IMR-90 (cell line): ENCODE measurements around the gene MAN1A2. TPM values are rescaled to one million over a fixed set of nuclear protein-coding genes. Genes with fewer than 3 reads are reported as not detected.

Experiments used
- ATAC-seq: fragments of 200-7000 bp; cut with Tn5 transposase; 2 replicates; pipeline ENCODE4 v1.9.1; 2020; ENCODE audit warnings: low read depth, mild to moderate bottlenecking, moderate library complexity
- BruUV-seq: library from RNA; stranded (reverse); fragments of 400-500 nt; replicated peaks from 2 replicates; lab custom pipeline; 2021; lab: Mats Ljungman, UMichigan
- CTCF ChIA-PET: fragments of 300-600 bp; formaldehyde crosslinking; extraction: SDS; loops from one replicate; lab custom pipeline; 2021; ENCODE audit warnings: antibody characterized with exemption; lab: Yijun Ruan, JAX
- POLR2A ChIA-PET: fragments of 300-600 bp; sonication (Branson Sonifier 250); formaldehyde crosslinking; loops from one replicate; lab custom pipeline; 2022; ENCODE audit warnings: antibody characterized with exemption; ENCODE audit not compliant: unreplicated experiment; lab: Charles Lee
- DNase-seq: peaks from one replicate; pipeline ENCODE4 v3.0.0; 2013
- H2AFZ ChIP-seq: replicated peaks from 2 replicates; pipeline ENCODE3; 2013; ENCODE audit warnings: low read length, mild to moderate bottlenecking; ENCODE audit not compliant: poor library complexity
- H2AK5ac ChIP-seq: 2 replicates; pipeline ENCODE4 v1.6.1; 2013; ENCODE audit warnings: low read depth, low read length, inconsistent platforms
- H2AK9ac ChIP-seq: replicated peaks from 2 replicates; pipeline ENCODE3; 2013; ENCODE audit warnings: mild to moderate bottlenecking, low read depth, low read length, moderate library complexity; ENCODE audit not compliant: poor library complexity
- H2BK120ac ChIP-seq: 2 replicates; pipeline ENCODE4 v1.6.1; 2013; ENCODE audit warnings: low read depth, low read length, inconsistent platforms
- H2BK15ac ChIP-seq: 3 replicates; pipeline ENCODE4 v1.6.1; 2013; ENCODE audit warnings: low read depth, low read length, inconsistent platforms
- H2BK20ac ChIP-seq: 2 replicates; pipeline ENCODE4 v1.6.1; 2013; ENCODE audit warnings: low read depth, mild to moderate bottlenecking, inconsistent platforms, low read length, moderate library complexity
- H2BK5ac ChIP-seq: 2 replicates; pipeline ENCODE4 v1.6.1; 2013; ENCODE audit warnings: mild to moderate bottlenecking, low read depth, low read length, inconsistent platforms; ENCODE audit not compliant: poor library complexity, severe bottlenecking
- H3K14ac ChIP-seq: replicated peaks from 2 replicates; pipeline ENCODE4 v1.6.1; 2013; ENCODE audit warnings: low read depth, low read length, inconsistent platforms
- H3K18ac ChIP-seq: 2 replicates; pipeline ENCODE4 v1.6.1; 2013; ENCODE audit warnings: low read depth, low read length, control low read depth
- H3K23ac ChIP-seq: 2 replicates; pipeline ENCODE4 v1.6.1; 2013; ENCODE audit warnings: low read depth, low read length, inconsistent platforms
- H3K27ac ChIP-seq: 2 replicates; pipeline ENCODE4 v1.5.1; 2013; ENCODE audit warnings: mild to moderate bottlenecking, control low read depth, low read length; ENCODE audit not compliant: insufficient read depth
- H3K27me3 ChIP-seq: 2 replicates; pipeline ENCODE4 v1.6.1; 2013; ENCODE audit warnings: low read length; ENCODE audit not compliant: control insufficient read depth, insufficient read depth
- H3K36me3 ChIP-seq: 2 replicates; pipeline ENCODE4 v1.6.1; 2013; ENCODE audit warnings: low read length, mixed read lengths; ENCODE audit not compliant: control insufficient read depth, insufficient read depth
- H3K4ac ChIP-seq: 2 replicates; pipeline ENCODE4 v1.6.1; 2013; ENCODE audit warnings: low read depth, low read length, inconsistent platforms
- H3K4me1 ChIP-seq: 2 replicates; pipeline ENCODE4 v1.6.1; 2013; ENCODE audit warnings: low read length, mixed read lengths; ENCODE audit not compliant: control insufficient read depth, insufficient read depth
- H3K4me2 ChIP-seq: 2 replicates; pipeline ENCODE4 v1.6.1; 2013; ENCODE audit warnings: low read depth, mild to moderate bottlenecking, control low read depth, low read length, moderate library complexity
- H3K4me3 ChIP-seq: 2 replicates; pipeline ENCODE4 v1.5.1; 2013; ENCODE audit warnings: low read depth, mild to moderate bottlenecking, control low read depth, low read length, moderate library complexity; ENCODE audit not compliant: insufficient read depth
- H3K56ac ChIP-seq: 2 replicates; pipeline ENCODE4 v1.6.1; 2013; ENCODE audit warnings: low read length, inconsistent platforms; ENCODE audit not compliant: insufficient read depth; ENCODE audit errors: extremely low read depth
- H3K79me1 ChIP-seq, 2 experiments: 2 replicates each; pipeline ENCODE4 v1.6.1; 2013; ENCODE audit warnings: low read length in 2 of 2, inconsistent platforms in 1 of 2, low read depth in 1 of 2
- H3K9ac ChIP-seq: 2 replicates; pipeline ENCODE4 v1.6.1; 2013; ENCODE audit warnings: low read depth, low read length, control low read depth
- H3K9me1 ChIP-seq: 2 replicates; pipeline ENCODE4 v1.6.1; 2013; ENCODE audit warnings: low read length, inconsistent platforms; ENCODE audit not compliant: insufficient read depth
- H3K9me3 ChIP-seq: 2 replicates; pipeline ENCODE4 v1.6.1; 2013; ENCODE audit warnings: low read length; ENCODE audit not compliant: control insufficient read depth, insufficient read depth
- H4K20me1 ChIP-seq: 2 replicates; pipeline ENCODE4 v1.6.1; 2013; ENCODE audit warnings: low read length, inconsistent platforms; ENCODE audit not compliant: insufficient read depth
- H4K5ac ChIP-seq: 2 replicates; pipeline ENCODE4 v1.6.1; 2013; ENCODE audit warnings: mild to moderate bottlenecking, low read depth, low read length, control low read depth
- H4K8ac ChIP-seq, 2 experiments: 2 replicates each; pipeline ENCODE4 v1.6.1; 2013; ENCODE audit warnings: low read depth in 2 of 2, low read length in 2 of 2, control low read depth in 1 of 2, inconsistent platforms in 1 of 2
- H4K91ac ChIP-seq: 2 replicates; pipeline ENCODE4 v1.6.1; 2013; ENCODE audit warnings: low read depth, low read length, inconsistent platforms; ENCODE audit not compliant: insufficient read depth
- BHLHE40 ChIP-seq: fragments of 150-350 bp; IDR thresholded peaks from 2 replicates; pipeline ENCODE4 v1.6.1; 2016; ENCODE audit warnings: mild to moderate bottlenecking, low read depth, low read length
- CEBPB ChIP-seq: IDR thresholded peaks from 2 replicates; pipeline ENCODE4 v1.6.1; 2012; ENCODE audit warnings: low read depth, low read length, improper control_type of control experiment
- CHD1 ChIP-seq: IDR thresholded peaks from 2 replicates; pipeline ENCODE4 v1.6.1; 2012; ENCODE audit warnings: low read depth, low read length, improper control_type of control experiment
- FOS ChIP-seq: fragments of 150-350 bp; IDR thresholded peaks from 2 replicates; pipeline ENCODE4 v1.6.1; 2016; ENCODE audit warnings: low read depth, low read length
- MAFK ChIP-seq: IDR thresholded peaks from 2 replicates; pipeline ENCODE4 v1.6.1; 2012; ENCODE audit warnings: low read depth, low read length, improper control_type of control experiment
- MAZ ChIP-seq: IDR thresholded peaks from 2 replicates; pipeline ENCODE4 v1.6.1; 2012; ENCODE audit warnings: low read depth, mild to moderate bottlenecking, low read length, improper control_type of control experiment, moderate library complexity, borderline replicate concordance
- MXI1 ChIP-seq: IDR thresholded peaks from 2 replicates; pipeline ENCODE4 v1.6.1; 2012; ENCODE audit warnings: low read depth, mild to moderate bottlenecking, low read length, moderate library complexity, borderline replicate concordance
- NFE2L2 ChIP-seq: fragments of 150-350 bp; IDR thresholded peaks from 2 replicates; pipeline ENCODE4 v1.6.1; 2016; ENCODE audit warnings: low read depth, mild to moderate bottlenecking, low read length
- POLR2A ChIP-seq: IDR thresholded peaks from 2 replicates; pipeline ENCODE4 v1.6.1; 2012; ENCODE audit warnings: mild to moderate bottlenecking, low read depth, low read length
- RAD21 ChIP-seq: IDR thresholded peaks from 2 replicates; pipeline ENCODE4 v1.6.1; 2012; ENCODE audit warnings: low read length, improper control_type of control experiment
- RCOR1 ChIP-seq: IDR thresholded peaks from 2 replicates; pipeline ENCODE4 v1.6.1; 2012; ENCODE audit warnings: mild to moderate bottlenecking, low read length, improper control_type of control experiment; ENCODE audit not compliant: insufficient replicate concordance
- RFX5 ChIP-seq: IDR thresholded peaks from 2 replicates; pipeline ENCODE4 v1.8.0; 2012; ENCODE audit warnings: low read depth, mild to moderate bottlenecking, low read length, moderate library complexity
- SMC3 ChIP-seq: fragments of 150-350 bp; IDR thresholded peaks from 2 replicates; pipeline ENCODE4 v1.6.1; 2016; ENCODE audit warnings: low read depth, mild to moderate bottlenecking, antibody characterized with exemption, low read length, moderate library complexity
- WGBS, 2 experiments: methylation state at CpG; one replicate each; pipeline versions ENCODE4 v1.1.5 to v1.1.7; 2013; ENCODE audit warnings: missing lambda C conversion rate in 2 of 2; ENCODE audit not compliant: insufficient read length in 1 of 2; ENCODE audit errors: extremely low coverage in 2 of 2; 5-methylcytosine and 5-hydroxymethylcytosine counted together
- dilution Hi-C: fragments of 300-500 bp; cut with HindIII; formaldehyde crosslinking; loops from one replicate; pipeline ENCODE4 v1.14.3; 2018; ENCODE audit warnings: low sequenced_read_pairs; ENCODE audit not compliant: unreplicated experiment
- in situ Hi-C: fragments of 300-500 bp; cut with MboI; formaldehyde crosslinking; loops from 3 replicates; pipeline ENCODE4 v1.14.3; 2019; ENCODE audit warnings: low sequenced_read_pairs, inconsistent platforms, mixed read lengths
- intact Hi-C: fragments of 100-400 bp; cut with micrococcal nuclease; formaldehyde crosslinking; loops from 2 replicates; pipeline ENCODE4 v1.10.0; 2022
- polyA plus RNA-seq, 3 experiments: library from polyadenylated mRNA; depleted of rRNA; stranded (reverse); fragments of >200 nt; gene quantifications; 2 replicates each; pipeline ENCODE4 v1.2.3, GENCODE V29; 2012; ENCODE audit warnings: low replicate concordance in 1 of 3
- total RNA-seq: library from RNA; depleted of rRNA; stranded (reverse); fragments of >200 nt; gene quantifications from 2 replicates; pipeline ENCODE4 v1.2.3, GENCODE V29; 2012
- TF ChIP-seq, protein P1 (sequence below): fragments of 150-350 bp; IDR thresholded peaks from 2 replicates; pipeline ENCODE4 v1.6.1; 2017; ENCODE audit warnings: mild to moderate bottlenecking, antibody characterized with exemption, low read length, low read depth
- TF ChIP-seq, protein P2 (sequence below): fragments of 150-350 bp; IDR thresholded peaks from 2 replicates; pipeline ENCODE4 v1.6.1; 2016; ENCODE audit warnings: low read depth, mild to moderate bottlenecking, low read length, moderate library complexity, borderline replicate concordance
- TF ChIP-seq, protein P3 (sequence below): conservative IDR thresholded peaks from 2 replicates; pipeline ENCODE4 v1.5.1; 2012; ENCODE audit warnings: mild to moderate bottlenecking, low read depth, low read length, improper control_type of control experiment

The MAN1A2 gene
- total and polyA plus RNA-seq, 2 of the 4 experiments (the other 2 are of a cell fraction): 12.4 to 29.4 TPM

- Histone ChIP-seq H3K14ac (no peak overlapping the region), H2AK9ac (no peak overlapping the region), H4K91ac (no peak overlapping the region), H3K79me1 (no peaks in the 10 kb centered on the region), H2BK5ac (no peak overlapping the region), H3K4me2 (no peak overlapping the region), H2BK20ac (no peak overlapping the region), H2BK120ac (no peak overlapping the region), H2AFZ (no peak overlapping the region), H3K27me3 (peaks cover 27% of the 10 kb centered on the region), H3K9me3 (no peaks in the 10 kb centered on the region), H3K18ac (no peak overlapping the region), H3K4ac (no peak overlapping the region), H2BK15ac (no peak overlapping the region), H3K56ac (no peak overlapping the region), H3K9me1 (no peaks in the 10 kb centered on the region), H3K4me3 (no peak overlapping the region), H4K8ac (no peak overlapping the region), H3K23ac (no peak overlapping the region), H3K36me3 (no peaks in the 10 kb centered on the region), H3K4me1 (no peaks in the 10 kb centered on the region; the same call in 1 of the 2 replicates), H2AK5ac (no peak overlapping the region), H3K9ac (no peak overlapping the region), H3K27ac (no peak overlapping the region), H4K5ac (no peak overlapping the region), H4K20me1 (no peaks in the 10 kb centered on the region)
- 80% methylated on average over 1 of the region's 10 CpGs; no CpG with 5 or more reads in 1 of the 2 experiments for WGBS, 2 experiments
- dilution Hi-C loops (no loop called here), in situ Hi-C loops (no loop called here), intact Hi-C loops (no loop called here)
- ATAC-seq (no peak), DNase-seq (no peak)
- TF ChIP-seq FOS (no peak), MAZ (no peak), RFX5 (no peak), MAFK (no peak), MXI1 (no peak), RCOR1 (no peak), SMC3 (no peak), NFE2L2 (no peak), CHD1 (no peak), RAD21 (no peak), BHLHE40 (no peak), POLR2A (no peak), CEBPB (no peak)
- TF ChIP-seq, protein P1, sequence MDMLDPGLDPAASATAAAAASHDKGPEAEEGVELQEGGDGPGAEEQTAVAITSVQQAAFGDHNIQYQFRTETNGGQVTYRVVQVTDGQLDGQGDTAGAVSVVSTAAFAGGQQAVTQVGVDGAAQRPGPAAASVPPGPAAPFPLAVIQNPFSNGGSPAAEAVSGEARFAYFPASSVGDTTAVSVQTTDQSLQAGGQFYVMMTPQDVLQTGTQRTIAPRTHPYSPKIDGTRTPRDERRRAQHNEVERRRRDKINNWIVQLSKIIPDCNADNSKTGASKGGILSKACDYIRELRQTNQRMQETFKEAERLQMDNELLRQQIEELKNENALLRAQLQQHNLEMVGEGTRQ: no peak
- TF ChIP-seq, protein P2, sequence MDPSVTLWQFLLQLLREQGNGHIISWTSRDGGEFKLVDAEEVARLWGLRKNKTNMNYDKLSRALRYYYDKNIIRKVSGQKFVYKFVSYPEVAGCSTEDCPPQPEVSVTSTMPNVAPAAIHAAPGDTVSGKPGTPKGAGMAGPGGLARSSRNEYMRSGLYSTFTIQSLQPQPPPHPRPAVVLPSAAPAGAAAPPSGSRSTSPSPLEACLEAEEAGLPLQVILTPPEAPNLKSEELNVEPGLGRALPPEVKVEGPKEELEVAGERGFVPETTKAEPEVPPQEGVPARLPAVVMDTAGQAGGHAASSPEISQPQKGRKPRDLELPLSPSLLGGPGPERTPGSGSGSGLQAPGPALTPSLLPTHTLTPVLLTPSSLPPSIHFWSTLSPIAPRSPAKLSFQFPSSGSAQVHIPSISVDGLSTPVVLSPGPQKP: no peak
- TF ChIP-seq, protein P3, sequence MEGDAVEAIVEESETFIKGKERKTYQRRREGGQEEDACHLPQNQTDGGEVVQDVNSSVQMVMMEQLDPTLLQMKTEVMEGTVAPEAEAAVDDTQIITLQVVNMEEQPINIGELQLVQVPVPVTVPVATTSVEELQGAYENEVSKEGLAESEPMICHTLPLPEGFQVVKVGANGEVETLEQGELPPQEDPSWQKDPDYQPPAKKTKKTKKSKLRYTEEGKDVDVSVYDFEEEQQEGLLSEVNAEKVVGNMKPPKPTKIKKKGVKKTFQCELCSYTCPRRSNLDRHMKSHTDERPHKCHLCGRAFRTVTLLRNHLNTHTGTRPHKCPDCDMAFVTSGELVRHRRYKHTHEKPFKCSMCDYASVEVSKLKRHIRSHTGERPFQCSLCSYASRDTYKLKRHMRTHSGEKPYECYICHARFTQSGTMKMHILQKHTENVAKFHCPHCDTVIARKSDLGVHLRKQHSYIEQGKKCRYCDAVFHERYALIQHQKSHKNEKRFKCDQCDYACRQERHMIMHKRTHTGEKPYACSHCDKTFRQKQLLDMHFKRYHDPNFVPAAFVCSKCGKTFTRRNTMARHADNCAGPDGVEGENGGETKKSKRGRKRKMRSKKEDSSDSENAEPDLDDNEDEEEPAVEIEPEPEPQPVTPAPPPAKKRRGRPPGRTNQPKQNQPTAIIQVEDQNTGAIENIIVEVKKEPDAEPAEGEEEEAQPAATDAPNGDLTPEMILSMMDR: no peak
- POLR2A ChIA-PET: no interaction called here
- CTCF ChIA-PET: no interaction called here
- no TSS peak for BruUV-seq
Observed at GRCh38 chr1:117567435-117567834, 200.2 kb downstream of the MAN1A2 start.
